Mesenteric fat pad (tissue), 1 donor: Measurements from ENCODE around the gene SRCIN1. TPM values are rescaled to one million over a fixed set of nuclear protein-coding genes. Genes with fewer than 3 reads are reported as not detected.

Source experiments
- DNase-seq: peaks from one replicate; pipeline ENCODE4 v3.0.0-alpha.2; 2020; ENCODE audit warnings: low spot score
- total RNA-seq: library from RNA; stranded (reverse); fragmentation: NEBNext Ultra II Directional; extraction: Animal tissue kit (Norgen Biotek cat#: 25700); gene quantifications from one replicate; pipeline ENCODE4 v1.2.1, GENCODE V29; 2021
- donor health status: DM: yes; HTN: yes; CAD: no.

The SRCIN1 gene
- total RNA-seq, 1 donor from 2014 or later = 10.1 TPM

DNA sequence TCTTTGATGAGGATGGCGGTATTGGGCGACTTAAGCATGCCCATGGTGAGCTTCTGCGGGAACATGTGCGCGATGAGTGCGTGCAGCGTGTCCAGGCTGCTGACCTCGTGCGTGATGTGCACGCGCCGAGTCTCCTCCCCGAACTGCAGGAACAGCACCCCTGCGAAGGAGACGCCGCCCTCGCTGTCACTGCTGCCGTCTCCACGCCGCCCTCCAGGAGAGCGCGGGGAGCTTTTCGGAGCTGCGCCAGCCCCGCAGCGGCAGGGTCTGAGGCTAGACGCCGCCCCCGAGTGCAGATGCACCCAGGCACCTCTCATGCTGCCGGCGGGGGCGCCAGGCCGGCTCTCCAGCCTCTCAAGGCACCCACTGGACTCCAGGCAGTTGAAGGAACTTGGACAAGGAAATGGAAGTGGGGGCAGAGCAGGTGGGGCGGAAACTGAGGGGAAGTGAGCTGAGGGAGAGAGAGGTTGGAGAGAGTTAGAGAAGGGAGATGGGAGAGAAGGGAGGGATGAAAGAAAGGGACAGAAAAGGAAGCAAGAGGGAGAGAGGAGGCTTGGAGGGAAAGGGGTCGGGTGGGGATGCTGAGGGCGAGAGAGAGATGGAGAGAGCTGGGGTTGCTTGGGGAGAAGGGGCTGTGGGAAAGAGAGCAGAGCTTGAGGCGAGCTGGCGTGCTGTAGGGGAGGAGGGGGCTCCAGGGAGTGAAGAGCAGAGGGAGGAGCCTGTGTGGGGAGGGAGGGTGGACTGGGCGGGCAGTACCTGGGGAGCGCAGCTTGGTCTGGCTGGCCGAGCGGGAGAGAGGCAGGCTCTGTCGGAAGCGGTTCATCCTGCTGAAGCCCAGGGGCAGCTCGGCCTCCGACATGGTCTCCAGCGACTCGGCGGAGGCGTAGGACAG lies 42.1 kb downstream of the SRCIN1 start:
- no peak for DNase-seq

DNA sequence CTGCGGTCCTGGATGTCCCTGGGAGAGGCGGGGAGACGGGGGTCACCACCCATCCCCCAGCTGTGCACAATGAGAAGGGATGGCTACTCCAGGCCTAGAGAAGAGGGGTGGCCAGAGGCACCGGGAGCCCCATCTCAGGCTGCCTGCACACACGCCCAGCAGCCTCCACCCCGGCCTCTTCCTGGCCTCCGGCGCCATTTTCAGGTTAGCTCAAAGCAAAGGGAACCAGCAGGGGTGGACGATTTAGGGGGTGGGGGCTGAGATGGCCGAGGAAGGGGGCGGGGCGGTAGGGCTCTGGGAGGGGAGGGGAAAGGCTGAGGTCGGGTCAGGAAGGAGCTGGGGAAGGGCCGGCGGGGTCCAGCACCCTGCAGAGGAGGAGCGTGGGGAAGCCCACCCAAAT lies 42.8 kb downstream of the SRCIN1 start:
- DNase-seq = no peak

DNA sequence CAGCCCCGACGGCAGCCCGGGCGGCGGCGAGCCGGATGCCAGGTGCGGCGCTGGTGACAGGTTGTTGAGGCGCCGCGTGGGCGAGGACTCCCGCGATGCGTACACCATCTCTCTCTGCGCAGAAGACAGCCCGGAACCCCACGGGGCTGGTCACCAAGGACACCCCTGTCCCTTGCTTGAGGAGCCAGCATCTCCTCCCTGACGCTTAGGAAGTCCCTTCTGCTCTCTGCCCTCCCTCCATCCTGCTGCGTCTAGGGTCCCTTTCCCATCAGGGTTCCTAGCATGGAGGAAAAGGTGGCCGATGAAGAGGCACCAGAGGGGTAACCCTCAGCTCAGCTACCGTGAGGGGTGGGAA lies 43.6 kb downstream of the SRCIN1 start:
- DNase-seq = no peak

DNA sequence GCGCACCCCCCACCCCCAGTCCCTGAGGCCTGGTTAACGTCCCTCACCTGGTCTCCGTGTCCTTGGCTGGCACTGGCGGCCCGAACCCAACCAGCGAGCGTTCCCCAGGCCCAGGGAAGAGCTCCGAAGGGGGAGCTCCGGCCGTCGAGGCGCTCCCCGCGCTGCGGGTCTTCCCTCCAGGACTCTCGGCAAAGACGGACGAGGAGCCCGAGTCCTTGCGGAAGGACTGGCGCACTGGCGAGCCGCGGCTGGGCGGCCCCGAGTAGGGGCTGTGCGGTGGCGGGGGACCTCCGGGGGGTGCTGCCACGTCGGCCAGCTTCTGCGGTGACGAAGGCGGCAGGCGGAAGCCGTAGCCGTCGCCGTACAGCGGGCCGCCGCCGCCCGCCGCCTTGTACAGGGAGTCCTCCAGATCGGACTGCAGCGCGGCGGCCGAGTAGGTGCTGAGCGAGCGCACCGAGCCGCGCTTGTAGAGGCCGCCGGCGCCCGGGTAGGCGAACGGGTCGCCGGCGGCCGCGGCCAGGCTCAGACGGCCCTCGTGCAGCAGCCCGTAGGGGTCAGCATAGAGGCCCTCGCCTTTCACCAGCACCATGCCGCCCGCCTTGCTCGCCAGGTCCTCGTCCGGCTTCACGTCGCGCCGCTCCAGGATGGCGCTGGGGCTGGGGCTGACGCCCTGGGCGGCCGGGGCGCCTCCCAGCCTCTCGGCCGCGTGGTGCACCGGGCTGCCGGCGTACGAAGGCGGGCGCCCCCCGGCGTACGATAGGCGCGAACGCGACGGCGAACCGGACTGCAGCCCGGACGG lies 44.1 kb downstream of the SRCIN1 start:
- DNase-seq = no peak

DNA sequence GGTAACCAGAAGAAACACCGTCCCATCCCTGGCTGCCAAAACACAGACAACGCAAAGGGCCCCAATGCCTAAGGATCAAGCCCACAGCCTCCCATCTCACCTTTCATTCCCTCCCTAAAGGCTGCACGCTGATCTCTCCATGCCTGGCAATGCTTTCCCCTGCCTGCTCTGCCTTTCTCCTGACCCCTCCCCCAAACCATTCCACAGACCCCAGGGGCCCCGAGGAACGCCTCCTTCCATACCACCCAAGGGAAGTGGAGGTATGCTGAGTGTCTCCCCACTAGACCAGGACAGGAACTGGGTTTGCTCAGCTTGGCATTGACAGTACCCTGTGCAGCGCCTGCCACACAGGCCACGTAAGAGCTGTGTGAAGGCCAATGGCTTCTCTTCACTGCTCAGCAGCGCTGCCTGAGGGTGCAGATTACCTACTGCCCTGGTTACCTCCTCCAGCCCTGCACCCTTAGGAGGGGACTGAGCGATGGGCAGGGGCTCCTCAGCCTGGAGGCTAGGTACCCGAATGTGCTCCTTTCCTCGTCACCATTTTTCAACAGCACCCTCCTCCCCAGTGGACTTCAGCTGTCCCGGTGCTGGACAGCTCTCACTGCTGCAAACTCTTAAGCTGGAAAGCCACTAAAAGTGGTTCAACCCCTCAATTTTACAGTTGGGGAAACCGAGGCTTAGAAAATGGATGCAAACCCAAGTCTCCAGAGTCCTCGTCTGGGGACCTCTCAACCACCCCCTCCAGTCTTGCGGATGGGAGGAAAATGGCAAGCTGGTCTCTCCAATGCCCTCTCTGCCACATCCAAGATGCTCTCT lies 45.0 kb downstream of the SRCIN1 start:
- no peak for DNase-seq

DNA sequence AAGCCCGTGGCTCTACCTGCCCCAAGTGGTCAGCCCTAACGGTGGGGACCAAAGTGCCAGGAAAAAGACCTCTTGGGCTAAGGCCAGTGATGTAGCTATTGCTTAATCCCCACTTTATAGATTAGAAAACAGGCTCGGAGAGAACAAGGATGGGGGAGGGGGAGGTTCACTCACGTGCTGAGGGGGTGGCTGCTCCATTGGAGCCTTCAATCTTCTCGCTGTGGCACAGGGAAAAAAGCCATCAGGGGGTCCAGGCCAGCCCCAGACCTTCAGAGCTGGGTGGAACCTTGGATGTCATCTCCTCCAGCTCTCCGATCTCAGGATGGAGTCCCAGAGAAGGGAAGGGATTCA lies 45.9 kb downstream of the SRCIN1 start:
- no peak for DNase-seq

DNA sequence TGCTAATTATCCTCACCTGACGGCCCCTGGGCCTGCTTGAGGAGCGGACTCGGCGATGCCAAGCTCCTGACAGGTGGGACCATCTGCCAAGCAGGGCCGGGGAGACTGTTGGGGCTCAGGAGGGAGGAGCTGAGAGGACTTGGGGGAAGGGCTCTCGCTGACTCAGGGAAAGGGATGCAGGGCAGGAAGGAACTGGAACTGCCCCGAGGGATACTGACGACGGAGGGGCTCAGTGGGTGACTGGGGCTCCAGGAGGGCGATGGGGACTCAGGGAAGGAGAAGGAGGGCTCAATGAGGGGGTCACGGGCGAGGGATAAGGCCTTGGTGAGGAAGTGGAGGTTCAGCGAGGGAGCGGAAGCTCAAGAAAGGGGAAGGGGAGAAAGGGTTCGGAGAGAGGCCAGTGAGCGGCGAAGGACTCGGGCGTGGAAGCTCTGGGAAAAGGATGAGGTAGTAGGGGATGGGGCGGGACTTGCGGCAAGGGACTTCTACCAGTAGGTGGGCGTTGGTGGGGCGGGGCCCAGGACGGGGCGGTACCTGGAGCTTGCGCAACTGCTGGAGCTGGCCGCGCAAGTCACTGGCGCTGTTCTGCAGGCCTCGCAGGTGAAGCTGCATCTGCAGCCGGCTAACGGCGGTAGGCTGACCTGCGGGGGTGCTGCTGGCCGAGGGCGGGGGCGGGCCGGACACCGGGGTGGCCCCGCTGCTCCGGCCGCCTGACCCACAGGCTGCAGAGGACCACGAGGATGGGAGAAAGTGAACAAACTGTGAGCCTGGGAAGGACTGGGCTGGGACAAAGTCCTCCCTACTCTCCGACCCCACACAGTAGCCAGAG lies 46.5 kb downstream of the SRCIN1 start:
- peak; percentile 93 for DNase-seq

DNA sequence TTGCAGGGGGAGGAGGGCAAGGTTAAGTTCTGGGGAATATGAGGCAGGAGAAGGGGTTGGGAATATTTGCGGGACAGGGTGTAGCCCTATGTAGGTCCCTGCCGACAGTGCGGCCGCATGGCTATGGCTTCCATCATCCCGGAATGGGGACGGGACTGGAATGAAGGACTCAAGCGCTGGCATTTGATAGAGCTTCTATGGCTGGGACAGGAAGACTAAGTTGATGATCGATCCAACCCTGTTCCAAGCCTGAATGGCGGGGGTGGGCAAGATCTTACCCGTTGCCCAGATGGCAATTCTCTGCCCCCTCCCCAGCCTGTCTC lies 47.1 kb downstream of the SRCIN1 start:
- no peak for DNase-seq

DNA sequence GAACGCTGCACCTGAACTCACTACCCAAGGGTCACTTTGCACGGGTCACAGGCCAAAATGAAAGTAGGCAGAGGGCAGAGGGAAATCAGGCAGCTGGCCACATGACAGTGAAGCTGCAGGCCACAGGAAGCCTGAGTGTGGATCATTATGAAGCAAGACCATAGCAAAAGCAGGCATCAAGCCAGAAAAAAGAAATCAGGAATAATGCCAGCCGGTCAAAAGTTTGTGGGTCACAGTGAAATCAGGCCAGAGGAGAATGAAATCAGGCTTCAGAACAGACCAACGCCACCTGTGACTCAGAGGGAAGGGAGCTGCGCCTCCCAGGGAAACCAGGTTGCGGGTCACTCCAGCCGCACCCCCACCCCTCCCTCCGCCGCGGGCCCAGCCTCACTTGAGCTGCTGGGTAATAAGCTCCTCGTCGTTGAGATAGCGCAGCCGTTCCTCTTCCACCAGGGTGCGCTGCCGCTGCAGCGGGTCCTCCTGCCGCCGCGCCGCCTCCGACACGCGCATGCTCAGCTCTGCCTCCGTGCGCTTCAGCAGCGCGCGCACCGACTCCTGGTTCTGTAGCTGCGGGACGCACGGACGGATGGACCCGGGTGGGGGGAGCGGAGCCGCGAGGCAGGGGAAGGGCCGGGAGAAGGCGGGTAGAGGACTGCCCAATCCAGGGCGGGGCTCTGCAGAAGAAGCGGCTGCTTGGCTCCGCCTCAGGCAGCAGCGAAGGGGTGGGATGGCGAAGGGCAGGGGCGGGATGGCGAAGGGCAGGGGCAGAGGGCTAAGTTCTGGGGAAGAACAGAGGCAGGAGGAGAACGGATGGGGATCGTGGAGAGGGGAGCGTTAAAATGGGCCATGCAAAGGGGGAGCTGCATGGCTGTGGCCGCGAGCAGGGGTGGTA lies 47.7 kb downstream of the SRCIN1 start:
- DNase-seq = peak; percentile 97

DNA sequence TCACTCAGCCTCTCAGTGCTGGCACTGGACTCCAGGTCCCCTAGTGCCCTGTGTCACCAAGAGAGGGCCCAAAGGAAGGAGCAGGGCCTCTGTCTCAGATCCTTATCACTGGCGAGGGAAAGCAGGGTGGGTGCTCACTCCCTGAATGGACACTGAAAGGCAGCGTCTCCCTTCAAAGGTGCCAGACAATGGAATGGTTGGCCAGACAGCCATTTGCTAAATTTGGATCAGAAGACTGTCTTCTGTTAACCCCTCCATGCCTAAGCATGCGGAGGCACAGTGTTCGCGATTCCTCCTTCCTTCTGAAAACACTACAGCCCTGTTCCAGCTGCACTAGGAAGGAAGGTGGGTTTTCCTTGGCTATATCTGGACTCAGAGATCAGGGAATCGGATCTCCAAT lies 48.4 kb downstream of the SRCIN1 start:
- DNase-seq = no peak

DNA sequence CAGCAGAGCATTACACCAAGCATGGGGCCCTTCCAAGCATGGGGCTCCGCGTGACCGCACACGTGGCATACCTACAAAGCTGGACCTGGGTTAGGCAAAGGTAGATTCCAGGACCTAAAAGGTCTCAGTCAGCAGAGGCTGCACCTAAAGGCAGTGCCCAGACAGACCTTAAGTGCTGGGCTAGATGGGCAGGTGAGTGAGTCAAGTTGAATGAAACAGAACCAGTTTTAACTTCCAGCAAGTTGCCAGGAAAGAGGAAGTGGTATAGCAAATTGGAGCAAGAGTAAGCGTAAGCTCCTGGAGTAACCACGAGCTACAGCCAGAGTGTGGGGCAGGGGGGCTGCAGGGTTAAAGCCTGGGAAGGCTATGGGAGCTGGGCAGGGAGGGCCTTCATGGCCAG lies 49.5 kb downstream of the SRCIN1 start:
- DNase-seq = no peak

DNA sequence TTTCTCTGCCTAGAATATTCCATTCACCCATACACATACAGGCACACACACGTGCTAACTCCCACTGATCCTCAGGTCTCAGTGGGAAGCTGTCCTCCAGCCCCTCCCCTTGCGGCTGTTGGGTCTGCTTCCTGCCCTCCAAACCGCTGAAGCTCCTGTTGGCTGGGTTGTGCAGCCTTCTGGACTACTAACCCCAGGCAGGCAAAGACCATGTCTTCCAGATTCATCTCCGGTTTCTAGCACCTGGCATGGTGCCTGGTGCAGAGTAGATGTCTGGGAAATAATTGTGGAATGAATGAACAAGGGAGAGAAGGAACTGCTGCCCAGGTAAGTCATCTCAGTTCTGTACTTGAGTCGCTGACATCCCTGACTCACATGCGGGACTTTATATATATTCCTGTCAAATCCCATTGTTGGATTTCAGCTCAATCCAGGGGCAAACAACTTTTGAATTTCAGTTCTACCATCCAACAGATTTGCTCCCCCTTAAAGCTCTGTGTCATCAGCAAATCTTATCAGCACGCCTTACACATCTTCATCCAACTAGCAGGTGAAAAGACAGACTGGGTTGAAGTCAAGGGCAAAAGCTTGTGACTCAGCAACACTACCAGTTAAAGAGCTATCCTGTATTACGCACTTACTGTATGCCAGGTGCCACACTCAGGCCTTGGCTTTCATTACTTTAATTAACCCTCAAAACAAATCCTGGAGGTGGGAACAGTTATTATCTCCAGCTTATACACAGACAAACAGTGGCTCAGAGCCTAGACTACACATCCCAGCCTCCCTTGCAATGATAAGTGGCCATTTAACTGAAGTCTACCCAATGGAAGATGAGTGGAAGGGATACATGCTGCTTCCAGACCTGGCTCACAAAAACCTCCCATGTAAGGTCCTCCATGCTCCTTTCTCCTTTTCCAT lies 51.1 kb downstream of the SRCIN1 start:
- no peak for DNase-seq

DNA sequence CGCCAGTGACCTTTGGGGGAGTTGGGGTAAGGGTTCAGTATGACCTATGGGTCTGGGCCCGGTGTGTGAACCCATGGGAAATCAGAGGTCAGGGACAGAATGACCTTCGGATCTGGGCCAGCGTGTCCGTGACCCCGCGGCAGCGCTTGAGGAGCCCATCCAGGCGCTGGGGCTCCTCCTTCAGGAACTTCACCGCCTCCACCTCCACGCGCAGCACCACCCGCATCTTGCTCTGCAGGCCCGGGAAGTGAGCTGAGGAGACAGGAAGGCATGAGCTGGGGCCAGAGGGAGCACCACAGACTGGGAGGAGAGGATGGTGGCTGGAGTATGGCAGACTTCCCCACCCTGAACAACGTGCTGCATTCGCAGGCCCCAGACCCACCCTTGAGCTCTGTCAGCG lies 53.4 kb downstream of the SRCIN1 start:
- no peak for DNase-seq

DNA sequence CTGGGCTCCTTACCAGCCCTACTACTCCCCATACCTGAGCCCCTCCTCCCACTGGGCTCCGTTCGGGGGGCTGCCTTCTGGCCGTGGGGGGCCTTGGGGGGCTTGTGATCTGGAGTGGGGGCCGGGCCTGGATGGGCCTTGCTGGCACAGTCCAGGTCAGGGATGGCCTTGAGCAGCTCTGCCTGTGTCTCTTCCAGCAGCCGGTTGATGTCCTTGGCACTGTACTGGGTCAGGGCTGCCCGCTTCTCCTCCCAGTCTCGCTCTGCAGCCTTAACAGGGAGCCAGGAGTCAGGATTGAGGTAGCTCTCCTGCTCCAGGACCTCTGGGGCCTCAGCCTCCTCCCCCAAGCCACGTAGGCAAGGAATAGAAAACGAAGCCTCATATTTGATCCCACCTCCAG lies 54.6 kb downstream of the SRCIN1 start:
- DNase-seq = no peak

DNA sequence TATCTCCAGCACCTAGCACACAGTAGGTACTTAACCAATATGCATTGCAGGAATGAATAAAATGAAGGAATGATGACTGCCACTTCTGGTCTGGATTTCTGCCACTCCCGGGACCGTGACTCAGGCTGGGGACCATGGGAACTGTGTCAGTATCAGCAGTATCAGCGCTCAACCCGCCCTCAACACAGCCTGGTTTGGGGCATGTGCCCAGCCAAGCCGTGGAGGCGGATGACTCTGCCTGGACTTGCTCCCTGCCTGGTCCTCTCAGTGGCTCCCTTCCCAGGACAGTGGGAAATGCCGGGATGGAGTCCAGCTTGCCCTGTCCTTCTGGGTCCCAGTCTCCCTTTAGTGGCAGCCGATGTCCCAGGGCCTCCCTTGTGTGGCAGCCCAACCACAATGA lies 55.1 kb downstream of the SRCIN1 start:
- DNase-seq = no peak

DNA sequence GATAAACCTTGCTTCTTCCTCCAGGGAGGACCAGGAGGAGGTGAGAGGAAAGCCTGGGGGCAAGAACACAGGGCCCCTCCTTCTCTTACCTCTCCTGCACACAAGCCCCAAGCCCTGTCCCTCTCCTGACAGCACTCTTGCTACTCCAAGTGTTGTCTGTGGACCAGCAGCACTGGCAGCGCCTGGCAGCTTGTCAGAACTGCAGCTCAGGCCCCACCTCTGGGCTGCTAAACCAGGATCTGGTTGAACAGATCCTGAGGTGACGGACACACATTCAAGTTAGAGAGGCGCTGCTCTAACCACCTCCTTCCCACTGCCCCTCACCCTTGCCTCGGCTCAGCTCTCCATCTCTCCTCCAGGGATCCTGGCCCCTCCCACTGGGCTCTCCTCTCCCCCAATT lies 56.5 kb downstream of the SRCIN1 start:
- DNase-seq = no peak

DNA sequence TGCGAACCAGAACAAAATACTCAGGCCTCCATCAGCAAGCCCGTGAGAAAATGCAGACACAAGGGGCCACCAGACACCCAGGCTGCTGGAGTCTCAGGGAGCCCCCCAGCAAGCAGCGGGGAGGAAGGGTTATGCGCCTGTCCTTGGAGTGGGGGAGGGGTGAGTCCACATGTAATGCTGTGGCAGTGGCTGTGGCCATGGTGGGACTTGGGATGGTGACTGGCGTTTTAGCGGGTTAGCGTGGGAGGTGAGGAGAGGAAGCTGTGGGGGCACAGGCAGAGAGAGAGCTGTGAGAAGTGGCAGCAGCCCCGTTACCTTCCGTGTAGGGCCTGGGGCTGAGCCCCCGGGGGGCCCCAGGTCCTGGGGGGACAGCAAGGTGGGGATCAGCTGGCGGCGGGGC lies 58.3 kb downstream of the SRCIN1 start:
- no peak for DNase-seq

DNA sequence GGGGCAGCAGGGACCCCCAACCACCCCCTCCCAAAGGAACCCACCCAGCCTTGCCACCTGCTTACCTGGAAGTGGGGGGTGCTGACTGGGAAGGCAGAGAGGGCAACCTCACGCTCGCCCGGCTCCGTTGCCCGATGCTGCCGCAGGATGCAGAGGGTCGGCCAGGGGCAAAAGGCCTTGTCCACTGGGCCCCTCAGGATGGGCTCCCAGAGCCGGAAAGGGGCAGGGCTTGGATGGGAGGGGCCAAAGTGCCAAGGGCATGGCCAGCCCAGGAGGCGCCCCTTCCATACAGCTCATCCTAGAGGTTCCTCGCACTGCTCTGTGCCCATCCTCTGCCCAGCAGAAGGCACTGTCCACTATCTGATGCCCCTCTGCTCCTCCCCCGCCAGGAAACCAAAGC lies 59.4 kb downstream of the SRCIN1 start:
- no peak for DNase-seq
